GM12878 (cell line): ENCODE measurements around the gene TMEM37. TPM values are rescaled to one million over a fixed set of nuclear protein-coding genes. Genes with fewer than 3 reads are reported as not detected.
A peak's percentile ranks its signal among the peaks of the same experiment; 100 is the strongest.

Experiments
- ATAC-seq: fragments of 200-7000 bp; cut with Tn5 transposase; 3 replicates; pipeline ENCODE4 v1.9.1; 2020; ENCODE audit warnings: mild to moderate bottlenecking, moderate library complexity
- BruUV-seq: library from RNA; stranded (reverse); fragments of 400-500 nt; replicated peaks from 2 replicates; lab custom pipeline; 2021; lab: Mats Ljungman, UMichigan
- CTCF ChIA-PET: fragments of 300-600 bp; sonication (Branson Sonifier 250); formaldehyde crosslinking; extraction: SDS; loops from one replicate; lab custom pipeline; 2021; ENCODE audit warnings: inconsistent platforms; lab: Yijun Ruan, JAX
- POLR2A ChIA-PET: fragments of 350-600 bp; formaldehyde crosslinking; extraction: SDS; loops from one replicate; lab custom pipeline; 2021; ENCODE audit warnings: inconsistent platforms; lab: Charles Lee
- RAD21 ChIA-PET: fragments of 300-600 bp; sonication (Branson Sonifier 250); formaldehyde crosslinking; loops from one replicate; lab custom pipeline; 2023; ENCODE audit warnings: antibody characterized with exemption; ENCODE audit not compliant: unreplicated experiment; lab: Charles Lee
- SMC1A ChIA-PET: fragments of 300-600 bp; sonication (Branson Sonifier 250); formaldehyde crosslinking; loops from one replicate; lab custom pipeline; 2023; ENCODE audit not compliant: unreplicated experiment, uncharacterized antibody; lab: Charles Lee
- DNase-seq: peaks from one replicate; pipeline ENCODE4 v3.0.0-alpha.2; 2011; ENCODE audit warnings: low read depth, low spot score
- FAIRE-seq: peaks from 3 replicates; lab custom pipeline; 2011; peaks lifted over from hg19 to GRCh38; lab: Jason Lieb, UNC
- H2AFZ ChIP-seq: 2 replicates; pipeline ENCODE4 v1.6.0; 2011; ENCODE audit warnings: low read depth, low read length, control low read depth; ENCODE audit not compliant: control insufficient read depth
- H3K27ac ChIP-seq: 2 replicates; pipeline ENCODE4 v1.5.1; 2011; ENCODE audit warnings: control low read depth; ENCODE audit not compliant: control insufficient read depth, insufficient read depth
- H3K27me3 ChIP-seq, 2 experiments: replicated peaks in 1 of 2; 2 replicates each; pipeline versions ENCODE4 v1.6.0 to v1.6.1; 2011; ENCODE audit warnings: low read length in 1 of 2; ENCODE audit not compliant: control insufficient read depth in 2 of 2, insufficient read depth in 2 of 2
- H3K36me3 ChIP-seq, 2 experiments: 2 replicates each; pipeline ENCODE4 v1.5.1; 2011; ENCODE audit warnings: low read length in 1 of 2; ENCODE audit not compliant: control insufficient read depth in 2 of 2, insufficient read depth in 2 of 2
- H3K4me1 ChIP-seq: 2 replicates; pipeline ENCODE4 v1.6.1; 2011; ENCODE audit warnings: mild to moderate bottlenecking, low read length, moderate library complexity, mixed read lengths; ENCODE audit not compliant: control insufficient read depth, insufficient read depth
- H3K4me2 ChIP-seq: 2 replicates; pipeline ENCODE4 v1.6.0; 2011; ENCODE audit warnings: control low read depth; ENCODE audit not compliant: control insufficient read depth, insufficient read depth
- H3K4me3 ChIP-seq: fragments of 200-600 bp; sonication (generic); 2 replicates; pipeline ENCODE4 v1.5.1; 2016
- H3K79me2 ChIP-seq: 2 replicates; pipeline ENCODE4 v1.6.0; 2011; ENCODE audit warnings: low read length; ENCODE audit not compliant: control insufficient read depth, insufficient read depth
- H3K9ac ChIP-seq: 2 replicates; pipeline ENCODE4 v1.8.0; 2011; ENCODE audit warnings: low read length, control low read depth, mixed read lengths; ENCODE audit not compliant: control insufficient read depth, insufficient read depth
- H3K9me3 ChIP-seq: replicated peaks from 3 replicates; pipeline ENCODE4 v1.5.1; 2011; ENCODE audit warnings: mild to moderate bottlenecking, low read length; ENCODE audit not compliant: control insufficient read depth, insufficient read depth
- H4K20me1 ChIP-seq: 2 replicates; pipeline ENCODE4 v1.6.0; 2011; ENCODE audit not compliant: control insufficient read depth, insufficient read depth
- CEBPB ChIP-seq, 2 experiments: fragments of 150-350 bp in 1 of 2; IDR thresholded peaks; 2 replicates each; pipeline ENCODE4 v1.6.1; 2012 to 2014; ENCODE audit warnings: low read depth in 2 of 2, low read length in 2 of 2, borderline replicate concordance in 1 of 2, inconsistent platforms in 1 of 2
- CEBPZ ChIP-seq: fragments of 150-350 bp; IDR thresholded peaks from 2 replicates; pipeline ENCODE4 v1.6.1; 2016; ENCODE audit warnings: low read depth, low read length
- EZH2 ChIP-seq: IDR thresholded peaks from 2 replicates; pipeline ENCODE4 v1.6.1; 2012; ENCODE audit warnings: low read depth, mild to moderate bottlenecking, control low read depth, inconsistent platforms, low read length, borderline replicate concordance; ENCODE audit not compliant: control insufficient read depth
- HDAC2 ChIP-seq: fragments of 200-600 bp; sonication (generic); IDR thresholded peaks from 2 replicates; pipeline ENCODE4 v1.6.1; 2017
- HSF1 ChIP-seq: fragments of 150-350 bp; IDR thresholded peaks from 2 replicates; pipeline ENCODE4 v1.6.1; 2014; ENCODE audit warnings: mild to moderate bottlenecking, low read depth, low read length
- IKZF1 ChIP-seq: fragments of 450-650 bp; conservative IDR thresholded peaks from 2 replicates; pipeline ENCODE4 v1.6.1; 2017; ENCODE audit warnings: antibody characterized with exemption, mild to moderate bottlenecking
- IRF3 ChIP-seq: fragments of 450-650 bp; IDR thresholded peaks from 2 replicates; pipeline ENCODE4 v1.6.1; 2014; ENCODE audit warnings: mild to moderate bottlenecking
- POLR2AphosphoS2 ChIP-seq: IDR thresholded peaks from 2 replicates; pipeline ENCODE4 v1.6.1; 2011; ENCODE audit warnings: low read depth, mild to moderate bottlenecking, low read length, improper control_type of control experiment, moderate library complexity
- RAD21 ChIP-seq: IDR thresholded peaks from 2 replicates; pipeline ENCODE4 v1.6.1; 2011; ENCODE audit warnings: mild to moderate bottlenecking, low read depth, low read length, moderate library complexity; ENCODE audit not compliant: insufficient read depth
- RFX5 ChIP-seq: IDR thresholded peaks from 2 replicates; pipeline ENCODE4 v1.6.1; 2011; ENCODE audit warnings: low read depth, low read length, improper control_type of control experiment
- SMARCA5 ChIP-seq: fragments of 450-650 bp; IDR thresholded peaks from 2 replicates; pipeline ENCODE4 v1.6.1; 2017; ENCODE audit warnings: mild to moderate bottlenecking
- SMC3 ChIP-seq: IDR thresholded peaks from 2 replicates; pipeline ENCODE4 v1.6.1; 2011; ENCODE audit warnings: low read length, improper control_type of control experiment, borderline replicate concordance
- SP1 ChIP-seq: IDR thresholded peaks from one replicate; pipeline ENCODE4 v1.6.1; 2011; ENCODE audit warnings: low read depth, low read length
- SPI1 ChIP-seq: IDR thresholded peaks from 2 replicates; pipeline ENCODE4 v1.6.1; 2011; ENCODE audit warnings: low read depth, mild to moderate bottlenecking, low read length, moderate library complexity, borderline replicate concordance; ENCODE audit not compliant: insufficient read depth
- SREBF2 ChIP-seq: IDR thresholded peaks from 2 replicates; pipeline ENCODE4 v1.6.1; 2012; ENCODE audit warnings: mild to moderate bottlenecking, low read length
- STAT1 ChIP-seq: fragments of 450-650 bp; conservative IDR thresholded peaks from 2 replicates; pipeline ENCODE4 v1.6.1; 2014; ENCODE audit warnings: antibody characterized with exemption, mild to moderate bottlenecking
- TCF3 ChIP-seq: IDR thresholded peaks from 2 replicates; pipeline ENCODE4 v1.6.1; 2012; ENCODE audit warnings: low read depth, mild to moderate bottlenecking, low read length, borderline replicate concordance; ENCODE audit not compliant: insufficient read depth
- WRNIP1 ChIP-seq: IDR thresholded peaks from 2 replicates; pipeline ENCODE4 v1.6.1; 2011; ENCODE audit warnings: low read depth, low read length, improper control_type of control experiment, borderline replicate concordance
- WGBS: methylation state at CpG from one replicate; pipeline ENCODE4 v1.1.6; 2016; ENCODE audit warnings: low lambda C conversion rate; ENCODE audit not compliant: insufficient replicate concordance, insufficient coverage; ENCODE audit errors: missing lambda C conversion rate; 5-methylcytosine and 5-hydroxymethylcytosine counted together
- in situ Hi-C: fragments of 300-500 bp; cut with MboI; formaldehyde crosslinking; loops from 9 replicates; pipeline ENCODE4 v1.14.3; 2018; ENCODE audit warnings: mixed read lengths
- intact Hi-C: fragments of 100-400 bp; cut with micrococcal nuclease; formaldehyde crosslinking; loops from one replicate; pipeline ENCODE4 v1.14.2; 2022; ENCODE audit not compliant: unreplicated experiment
- polyA plus RNA-seq, 11 experiments: library from polyadenylated mRNA; depleted of rRNA in 4 of 11; unstranded in 6 of 11; stranded (reverse) in 5 of 11; fragments of >200 nt; fragmentation: Nextera tagmentation in 4 of 11; fragmentation: Illumina TruSeq in 1 of 11; extraction: Ambion mirVana in 4 of 11; extraction: Trizol in 1 of 11; gene quantifications; 1 replicate in 1 of 11; 2 replicates in 10 of 11; pipeline versions ENCODE4 v1.2.1 to v1.2.3, GENCODE V29; 2011 to 2016; ENCODE audit warnings: inconsistent platforms in 2 of 11, missing spikeins in 2 of 11, low read depth in 1 of 11
- total RNA-seq, 4 experiments: library from RNA; depleted of rRNA in 3 of 4; stranded (reverse); fragments of >200 nt in 3 of 4; fragmentation: Illumina TruSeq in 1 of 4; extraction: Trizol in 1 of 4; gene quantifications; 2 replicates each; pipeline versions ENCODE4 v1.2.1 to v1.2.3, GENCODE V29; 2013 to 2021

TMEM37 gene
- total and polyA plus RNA-seq, 10 of the 15 experiments (the other 5 are each of a cell fraction or from before 2014, with no cell fraction given), result 0.07 to 0.67 (median 0.24) TPM; not detected in 3

- no peak overlapping the region for H2AFZ ChIP-seq
- in situ Hi-C loops, result no loop called here
- POLR2A ChIA-PET, result no interaction called here
- TF ChIP-seq WRNIP1 (0 out of 2 replicates have a peak, but pooled peaks have one; percentile 20), RFX5 (no peak), POLR2AphosphoS2 (no peak), TCF3 (no peak), HSF1 (no peak), SPI1 (no peak), SMARCA5 (0 out of 2 replicates have a peak, but pooled peaks have one; percentile 32), EZH2 (no peak), IRF3 (no peak), HDAC2 (no peak), SREBF2 (no peak), RAD21 (peak; percentile 83), CEBPB (IDR thresholded peaks at IDR 0.05; ENCODE audit: borderline replicate concordance in 1 of 2, low read depth in 2 of 2, low read length in 2 of 2) (no peak), SP1 (no peak), SMC3 (peak; percentile 96), CEBPZ (no peak), IKZF1 (no peak; the same call in 1 of the 2 replicates), STAT1 (0 out of 2 replicates have a peak, but pooled peaks have one; percentile 42)
Measured at GRCh38 chr2:119407430-119408220, 24.0 kb upstream of the TMEM37 start.

More at GRCh38 chr2:119407430-119408220, 24.0 kb upstream of the TMEM37 start:
- 50% methylated on average over 7 of the region's 7 CpGs for WGBS
- SMC1A ChIA-PET, result interaction anchor here (0.6 to 4.6 kb wide), 5 partner anchors 42 to 522 kb away, joined by 3 to 62 read pairs (median 5); no protein-coding TSS in a partner anchor
- Histone ChIP-seq H3K4me1 (no peaks in the 10 kb centered on the region), H4K20me1 (no peaks in the 10 kb centered on the region), H3K4me3 (no peak overlapping the region), H3K9ac (no peak overlapping the region), H3K79me2 (no peaks in the 10 kb centered on the region), H3K4me2 (no peak overlapping the region), H3K27ac (no peak overlapping the region), H3K36me3 (no peaks in the 10 kb centered on the region), H3K27me3 (no peaks in the 10 kb centered on the region), H3K9me3 (no peaks in the 10 kb centered on the region)
- peak; percentile 91 for ATAC-seq
- DNase-seq, result peak; percentile 32
- CTCF ChIA-PET, result interaction anchor here (0.7 to 10.3 kb wide), 7 partner anchors 17 to 79 kb away, joined by 3 to 187 read pairs (median 4); no protein-coding TSS in a partner anchor
- peak; percentile 91 for FAIRE-seq
- intact Hi-C loops, result loop anchor here (1.0 to 5.0 kb wide), 3 partner anchors 69 to 253 kb away; no protein-coding TSS in a partner anchor
- RAD21 ChIA-PET, result interaction anchor here (1.1 to 7.3 kb wide), 2 partner anchors 28 to 68 kb away, joined by 3 to 75 read pairs; no protein-coding TSS in a partner anchor
- BruUV-seq, result no TSS peak
